Panc1 (cell line): Measurements from ENCODE around the gene PDS5A. TPM values are rescaled to one million over a fixed set of nuclear protein-coding genes. Genes with fewer than 3 reads are reported as not detected.
"Not testable (repeated sequence)": the region's sequence is repeated elsewhere in the genome, so short reads cannot be mapped to it uniquely, and the experiment has no call there.

Experiments used
- ATAC-seq: fragments of 200-7000 bp; cut with Tn5 transposase; 2 replicates; pipeline ENCODE4 v1.9.1; 2020; ENCODE audit warnings: mild to moderate bottlenecking, moderate library complexity
- BruUV-seq: library from RNA; stranded (reverse); fragments of 400-500 nt; replicated peaks from 2 replicates; lab custom pipeline; 2021; lab: Mats Ljungman, UMichigan
- CTCF ChIA-PET: fragments of 300-600 bp; sonication (Branson Sonifier 250); formaldehyde crosslinking; loops from one replicate; lab custom pipeline; 2022; ENCODE audit warnings: antibody characterized with exemption; lab: Charles Lee
- POLR2A ChIA-PET: fragments of 300-600 bp; sonication (Branson Sonifier 250); formaldehyde crosslinking; loops from one replicate; lab custom pipeline; 2022; ENCODE audit warnings: antibody characterized with exemption; lab: Charles Lee
- DNase-seq: peaks from one replicate; pipeline ENCODE4 v3.0.0-alpha.2; 2010; ENCODE audit warnings: low read depth, low spot score
- H3K27ac ChIP-seq: 2 replicates; pipeline ENCODE4 v1.5.1; 2011; ENCODE audit warnings: mild to moderate bottlenecking, low read length, inconsistent platforms
- H3K27me3 ChIP-seq: fragments of 200-500 bp; sonication (Bioruptor generic); 2 replicates; pipeline ENCODE4 v1.6.0; 2014; ENCODE audit warnings: low read length, inconsistent platforms; ENCODE audit not compliant: control insufficient read depth, insufficient read depth
- H3K36me3 ChIP-seq: fragments of 200-500 bp; sonication (Bioruptor generic); 2 replicates; pipeline ENCODE4 v1.5.1; 2014; ENCODE audit warnings: inconsistent platforms, mild to moderate bottlenecking, low read length, moderate library complexity; ENCODE audit not compliant: control insufficient read depth, insufficient read depth
- H3K4me1 ChIP-seq: 2 replicates; pipeline ENCODE4 v1.5.1; 2011; ENCODE audit warnings: inconsistent platforms, mild to moderate bottlenecking, low read length, moderate library complexity; ENCODE audit not compliant: control insufficient read depth, insufficient read depth
- H3K4me3 ChIP-seq, 2 experiments: 2 replicates each; pipeline ENCODE4 v1.5.1; 2011 to 2012; ENCODE audit warnings: low read depth in 2 of 2, low read length in 2 of 2, mild to moderate bottlenecking in 2 of 2, inconsistent platforms in 1 of 2, moderate library complexity in 1 of 2
- H3K9me3 ChIP-seq: fragments of 200-500 bp; sonication (Bioruptor generic); 2 replicates; pipeline ENCODE4 v1.5.1; 2014; ENCODE audit warnings: low read depth, mild to moderate bottlenecking, inconsistent platforms, low read length, moderate library complexity; ENCODE audit not compliant: control insufficient read depth, insufficient read depth
- CTCF ChIP-seq: fragments of 450-650 bp; IDR thresholded peaks from 2 replicates; pipeline ENCODE4 v1.5.1; 2017; ENCODE audit warnings: mild to moderate bottlenecking
- POLR2AphosphoS5 ChIP-seq: IDR thresholded peaks from 2 replicates; pipeline ENCODE4 v1.6.1; 2012; ENCODE audit warnings: mild to moderate bottlenecking, low read depth, low read length, moderate library complexity
- SIN3A ChIP-seq: IDR thresholded peaks from 2 replicates; pipeline ENCODE4 v1.6.1; 2012; ENCODE audit warnings: low read depth, mild to moderate bottlenecking, low read length, moderate library complexity, borderline replicate concordance; ENCODE audit not compliant: insufficient read depth
- TCF7L2 ChIP-seq: IDR thresholded peaks from 2 replicates; pipeline ENCODE4 v1.6.1; 2011; ENCODE audit warnings: mild to moderate bottlenecking, low read depth, low read length, inconsistent platforms
- in situ Hi-C: cut with HindIII; loops from 2 replicates; pipeline ENCODE4 v1.10.0; 2016; ENCODE audit warnings: low sequenced_read_pairs, low pct_unique_long_range_greater_than_20kb
- intact Hi-C: fragments of 100-400 bp; cut with micrococcal nuclease; formaldehyde crosslinking; loops from one replicate; pipeline ENCODE4 v1.10.0; 2022; ENCODE audit not compliant: unreplicated experiment
- total RNA-seq: library from RNA; stranded (reverse); gene quantifications from one replicate; pipeline ENCODE4 v1.2.1, GENCODE V29; 2021; ENCODE audit not compliant: unreplicated experiment
- TF ChIP-seq, protein P1 (sequence below), 2 experiments: IDR thresholded peaks; 2 replicates each; pipeline ENCODE4 v1.6.1; 2011 to 2012; ENCODE audit warnings: low read depth in 2 of 2, control low read depth in 1 of 2, low read length in 1 of 2, mild to moderate bottlenecking in 1 of 2, moderate library complexity in 1 of 2; ENCODE audit not compliant: insufficient read depth in 1 of 2

Gene PDS5A
- total RNA-seq, 1 experiment from 2014 or later, result 69.2 TPM

- in situ Hi-C loops, result no loop called here
- TF ChIP-seq, protein P1, sequence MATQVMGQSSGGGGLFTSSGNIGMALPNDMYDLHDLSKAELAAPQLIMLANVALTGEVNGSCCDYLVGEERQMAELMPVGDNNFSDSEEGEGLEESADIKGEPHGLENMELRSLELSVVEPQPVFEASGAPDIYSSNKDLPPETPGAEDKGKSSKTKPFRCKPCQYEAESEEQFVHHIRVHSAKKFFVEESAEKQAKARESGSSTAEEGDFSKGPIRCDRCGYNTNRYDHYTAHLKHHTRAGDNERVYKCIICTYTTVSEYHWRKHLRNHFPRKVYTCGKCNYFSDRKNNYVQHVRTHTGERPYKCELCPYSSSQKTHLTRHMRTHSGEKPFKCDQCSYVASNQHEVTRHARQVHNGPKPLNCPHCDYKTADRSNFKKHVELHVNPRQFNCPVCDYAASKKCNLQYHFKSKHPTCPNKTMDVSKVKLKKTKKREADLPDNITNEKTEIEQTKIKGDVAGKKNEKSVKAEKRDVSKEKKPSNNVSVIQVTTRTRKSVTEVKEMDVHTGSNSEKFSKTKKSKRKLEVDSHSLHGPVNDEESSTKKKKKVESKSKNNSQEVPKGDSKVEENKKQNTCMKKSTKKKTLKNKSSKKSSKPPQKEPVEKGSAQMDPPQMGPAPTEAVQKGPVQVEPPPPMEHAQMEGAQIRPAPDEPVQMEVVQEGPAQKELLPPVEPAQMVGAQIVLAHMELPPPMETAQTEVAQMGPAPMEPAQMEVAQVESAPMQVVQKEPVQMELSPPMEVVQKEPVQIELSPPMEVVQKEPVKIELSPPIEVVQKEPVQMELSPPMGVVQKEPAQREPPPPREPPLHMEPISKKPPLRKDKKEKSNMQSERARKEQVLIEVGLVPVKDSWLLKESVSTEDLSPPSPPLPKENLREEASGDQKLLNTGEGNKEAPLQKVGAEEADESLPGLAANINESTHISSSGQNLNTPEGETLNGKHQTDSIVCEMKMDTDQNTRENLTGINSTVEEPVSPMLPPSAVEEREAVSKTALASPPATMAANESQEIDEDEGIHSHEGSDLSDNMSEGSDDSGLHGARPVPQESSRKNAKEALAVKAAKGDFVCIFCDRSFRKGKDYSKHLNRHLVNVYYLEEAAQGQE (IDR thresholded peaks at IDR 0.05; ENCODE audit: insufficient read depth in 1 of 2, low read depth in 2 of 2, low read length in 1 of 2), result no peak
- TF ChIP-seq POLR2AphosphoS5 (no peak), SIN3A (no peak), TCF7L2 (no peak), CTCF (no peak)
- H3K4me3 ChIP-seq, result no peak overlapping the region
- H3K27me3 ChIP-seq, result no peaks in the 10 kb centered on the region
- POLR2A ChIA-PET, result no interaction called here
- H3K9me3 ChIP-seq, result no peaks in the 10 kb centered on the region
- intact Hi-C loops, result no loop called here
- no peaks in the 10 kb centered on the region for H3K4me1 ChIP-seq
- ATAC-seq (no peak), DNase-seq (no peak)
- H3K36me3 ChIP-seq, result peaks cover 21% of the 10 kb centered on the region
- H3K27ac ChIP-seq, result no peak overlapping the region
- CTCF ChIA-PET, result no interaction called here
- BruUV-seq, result no TSS peak
These were observed 131.0 kb downstream of the PDS5A start for GRCh38 chr4:39846705-39847104.

DNA sequence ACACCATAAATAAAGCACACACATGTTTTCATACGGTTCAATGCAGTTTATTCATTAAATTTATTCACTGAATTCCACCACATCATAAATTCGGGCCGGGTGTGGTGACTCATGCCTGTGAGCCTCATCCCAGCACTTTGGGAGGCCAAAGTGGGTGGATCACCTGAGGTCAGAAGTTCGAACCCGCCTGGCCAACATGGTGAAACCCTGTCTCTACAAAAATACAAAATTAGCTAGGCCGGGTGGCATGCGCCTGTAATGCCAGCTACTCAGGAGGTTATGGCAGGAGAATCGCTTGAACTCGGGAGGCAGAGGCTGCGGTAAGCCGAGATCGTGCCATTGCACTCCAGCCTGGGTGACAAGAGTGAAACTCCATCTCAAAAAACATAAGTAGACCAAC lies 131.6 kb downstream of the PDS5A start:
- Histone ChIP-seq H3K4me3 (no peak overlapping the region), H3K27me3 (no peaks in the 10 kb centered on the region), H3K4me1 (no peaks in the 10 kb centered on the region), H3K36me3 (peaks cover 21% of the 10 kb centered on the region), H3K27ac (no peak overlapping the region), H3K9me3 (no peaks in the 10 kb centered on the region)
- ATAC-seq (no peak), DNase-seq (no peak)
- ChIA-PET CTCF (no interaction called here), POLR2A (no interaction called here)
- intact Hi-C loops (no loop called here), in situ Hi-C loops (no loop called here)
- no peak for TF ChIP-seq SIN3A
- no TSS peak for BruUV-seq

GRCh38 chr4:39841894-39842293 lies 135.8 kb downstream of the PDS5A start:
- POLR2A ChIA-PET, result no interaction called here
- Histone ChIP-seq H3K27me3 (no peaks in the 10 kb centered on the region), H3K9me3 (no peaks in the 10 kb centered on the region), H3K36me3 (peaks cover 9% of the 10 kb centered on the region), H3K4me3 (no peak overlapping the region), H3K4me1 (no peaks in the 10 kb centered on the region), H3K27ac (no peak overlapping the region)
- TF ChIP-seq TCF7L2, result no peak
- TF ChIP-seq, protein P1 (IDR thresholded peaks at IDR 0.05; ENCODE audit: insufficient read depth in 1 of 2, low read depth in 2 of 2, low read length in 1 of 2), result no peak
- no peak for TF ChIP-seq POLR2AphosphoS5
- no peak for TF ChIP-seq SIN3A
- no peak for TF ChIP-seq CTCF
- intact Hi-C loops (no loop called here), in situ Hi-C loops (no loop called here)
- CTCF ChIA-PET, result no interaction called here
- no peak for DNase-seq
- no peak for ATAC-seq
- BruUV-seq, result no TSS peak

- H3K9me3 ChIP-seq, DNase-seq, CTCF ChIA-PET, H3K4me1 ChIP-seq, POLR2A ChIA-PET, BruUV-seq, ATAC-seq, intact Hi-C loops, in situ Hi-C loops, H3K4me3 ChIP-seq, H3K27ac ChIP-seq, H3K27me3 ChIP-seq, H3K36me3 ChIP-seq: not testable (repeated sequence)
These were observed 137.2 kb downstream of the PDS5A start for GRCh38 chr4:39840516-39840915.
